Omental fat pad (tissue), 4 donors: ENCODE data around the gene ACTMAP. TPM values are rescaled to one million over a fixed set of nuclear protein-coding genes. Genes with fewer than 3 reads are reported as not detected.

Source experiments
- ATAC-seq: fragments of 150-250 bp; one replicate; pipeline ENCODE4 v1.9.1; 2016; ENCODE audit warnings: mild to moderate bottlenecking, moderate library complexity; ENCODE audit not compliant: low FRiP score
- DNase-seq: peaks from one replicate; pipeline ENCODE4 v3.0.0-alpha.2; 2019; ENCODE audit warnings: low spot score
- CTCF ChIP-seq, 3 donors: fragments of 450-650 bp; IDR thresholded peaks; one replicate each; pipeline ENCODE4 v1.5.1; 2016 to 2017; ENCODE audit warnings: antibody characterized with exemption in 3 of 3, mild to moderate bottlenecking in 3 of 3, moderate library complexity in 2 of 3
- total RNA-seq, 4 donors: library from RNA; depleted of rRNA; stranded (reverse); fragments of >200 nt; gene quantifications; one replicate each; pipeline ENCODE4 v1.1.0, GENCODE V29; 2016

ACTMAP gene
- total RNA-seq, 4 donors from 2014 or later, result 3.2 to 3.8 (median 3.5) TPM

- TF ChIP-seq CTCF (IDR thresholded peaks at IDR 0.05), result no peak
- ATAC-seq (no peak), DNase-seq (no peak)
Measured at GRCh38 chr19:40780582-40780981, 30.3 kb upstream of the ACTMAP start.

- TF ChIP-seq CTCF (IDR thresholded peaks at IDR 0.05), result no peak
- no peak for DNase-seq
- no peak for ATAC-seq
Measured at GRCh38 chr19:40778706-40779284, 28.5 kb upstream of the ACTMAP start.

- DNase-seq (peak; percentile 99), ATAC-seq (peak; percentile 95)
- no peak for TF ChIP-seq CTCF (IDR thresholded peaks at IDR 0.05)
Measured at GRCh38 chr19:40777937-40778705, 27.8 kb upstream of the ACTMAP start, which contains the start of gene RAB4B. RAB4B (plus strand) TSS chr19:40778247; CDS start chr19:40778376, 129 bp downstream.

GRCh38 chr19:40777645-40777936 is 27.3 kb upstream of the ACTMAP start:
- ATAC-seq (no peak), DNase-seq (no peak)
- TF ChIP-seq CTCF (IDR thresholded peaks at IDR 0.05), result no peak

GRCh38 chr19:40776932-40777644 is 26.8 kb upstream of the ACTMAP start:
- no peak for TF ChIP-seq CTCF (IDR thresholded peaks at IDR 0.05)

GRCh38 chr19:40776364-40776763 is 26.1 kb upstream of the ACTMAP start:
- no peak for ATAC-seq
- TF ChIP-seq CTCF (IDR thresholded peaks at IDR 0.05), result no peak
- no peak for DNase-seq

More at GRCh38 chr19:40776932-40777644, 26.8 kb upstream of the ACTMAP start:
- ATAC-seq (peak; percentile 87), DNase-seq (peak; percentile 97)
